GM21825 (cell line): ENCODE results near the gene BORCS5.

Experiments used
- ATAC-seq: cut with Tn5 transposase; IDR thresholded peaks from one replicate; pipeline ENCODE4 v1.9.1; 2021; ENCODE audit warnings: mild to moderate bottlenecking, moderate library complexity; ENCODE audit not compliant: unreplicated experiment

The BORCS5 gene

GRCh38 chr12:12428961-12429657 is 72.2 kb downstream of the BORCS5 start:
- ATAC-seq: no peak

GRCh38 chr12:12432364-12432763 is 75.5 kb downstream of the BORCS5 start:
- no peak for ATAC-seq

GRCh38 chr12:12433203-12433731 is 76.4 kb downstream of the BORCS5 start:
- no peak for ATAC-seq

GRCh38 chr12:12436831-12437345 is 80.0 kb downstream of the BORCS5 start:
- ATAC-seq: no peak

- no peak for ATAC-seq
Measured at GRCh38 chr12:12439636-12440035, 82.8 kb downstream of the BORCS5 start.

- ATAC-seq: no peak
Measured at GRCh38 chr12:12440784-12441428, 84.0 kb downstream of the BORCS5 start.

GRCh38 chr12:12441429-12441807 is 84.5 kb downstream of the BORCS5 start:
- no peak for ATAC-seq

- ATAC-seq: no peak
Measured at GRCh38 chr12:12441843-12442461, 85.1 kb downstream of the BORCS5 start.

- no peak for ATAC-seq
Measured at GRCh38 chr12:12442548-12443071, 85.7 kb downstream of the BORCS5 start.

GRCh38 chr12:12443431-12443878 is 86.6 kb downstream of the BORCS5 start:
- ATAC-seq: no peak

- no peak for ATAC-seq
Measured at GRCh38 chr12:12445165-12445881, 88.4 kb downstream of the BORCS5 start.

- ATAC-seq: no peak
Measured at GRCh38 chr12:12445882-12446181, 89.0 kb downstream of the BORCS5 start.

- no peak for ATAC-seq
Measured at GRCh38 chr12:12446786-12447185, 89.9 kb downstream of the BORCS5 start.

- no peak for ATAC-seq
Measured at GRCh38 chr12:12447236-12447635, 90.4 kb downstream of the BORCS5 start.

- ATAC-seq: no peak
Measured at GRCh38 chr12:12447837-12448236, 91.0 kb downstream of the BORCS5 start.

GRCh38 chr12:12449533-12450025 is 92.7 kb downstream of the BORCS5 start:
- ATAC-seq: no peak

- ATAC-seq: no peak
Measured at GRCh38 chr12:12450043-12450471, 93.2 kb downstream of the BORCS5 start.

GRCh38 chr12:12451098-12451497 is 94.2 kb downstream of the BORCS5 start:
- no peak for ATAC-seq

- ATAC-seq: no peak
Measured at GRCh38 chr12:12452326-12452902, 95.5 kb downstream of the BORCS5 start.

GRCh38 chr12:12453635-12454034 is 96.8 kb downstream of the BORCS5 start:
- no peak for ATAC-seq
